ENCODE data around the gene ZMIZ1. TPM values are rescaled to one million over a fixed set of nuclear protein-coding genes. Genes with fewer than 3 reads are reported as not detected.

Gene ZMIZ1
- polyA plus RNA-seq, 3 donors: 3.3 to 64.6 (median 8.9) TPM

GRCh38 chr10:79166741-79167140, 98.0 kb downstream of the ZMIZ1 start:
- TF ChIP-seq, protein P1, sequence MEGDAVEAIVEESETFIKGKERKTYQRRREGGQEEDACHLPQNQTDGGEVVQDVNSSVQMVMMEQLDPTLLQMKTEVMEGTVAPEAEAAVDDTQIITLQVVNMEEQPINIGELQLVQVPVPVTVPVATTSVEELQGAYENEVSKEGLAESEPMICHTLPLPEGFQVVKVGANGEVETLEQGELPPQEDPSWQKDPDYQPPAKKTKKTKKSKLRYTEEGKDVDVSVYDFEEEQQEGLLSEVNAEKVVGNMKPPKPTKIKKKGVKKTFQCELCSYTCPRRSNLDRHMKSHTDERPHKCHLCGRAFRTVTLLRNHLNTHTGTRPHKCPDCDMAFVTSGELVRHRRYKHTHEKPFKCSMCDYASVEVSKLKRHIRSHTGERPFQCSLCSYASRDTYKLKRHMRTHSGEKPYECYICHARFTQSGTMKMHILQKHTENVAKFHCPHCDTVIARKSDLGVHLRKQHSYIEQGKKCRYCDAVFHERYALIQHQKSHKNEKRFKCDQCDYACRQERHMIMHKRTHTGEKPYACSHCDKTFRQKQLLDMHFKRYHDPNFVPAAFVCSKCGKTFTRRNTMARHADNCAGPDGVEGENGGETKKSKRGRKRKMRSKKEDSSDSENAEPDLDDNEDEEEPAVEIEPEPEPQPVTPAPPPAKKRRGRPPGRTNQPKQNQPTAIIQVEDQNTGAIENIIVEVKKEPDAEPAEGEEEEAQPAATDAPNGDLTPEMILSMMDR (IDR thresholded peaks at IDR 0.05): no peak
- whole genome bisulfite sequencing (ENCODE audit: insufficient coverage): 96% methylated on average over 10 of the region's 10 CpGs
- DNase-seq: no peak
- H3K27me3 ChIP-seq (ENCODE audit: control insufficient read depth in 2 of 2, insufficient read depth in 2 of 2, low read length in 2 of 2): no peaks in the 10 kb centered on the region
- H3K27ac ChIP-seq (ENCODE audit: low read depth in 1 of 2, low read length in 2 of 2): no peak overlapping the region
- peaks cover 78 to 100% of the 10 kb centered on the region in 2 donors for H3K36me3 ChIP-seq (replicated peaks in 1 of 2; ENCODE audit: control insufficient read depth in 1 of 2, insufficient read depth in 2 of 2, low read length in 2 of 2)
- no peak overlapping the region for H3K4me2 ChIP-seq (replicated peaks; ENCODE audit: extremely low read depth, low read length, poor library complexity, severe bottlenecking)
- H3K79me2 ChIP-seq (ENCODE audit: insufficient read depth, low read length): no peaks in the 10 kb centered on the region
- Mint-ChIP-seq H3K27ac (no peak overlapping the region), H3K4me3 (no peak overlapping the region), H3K9me3 (no peaks in the 10 kb centered on the region), H3K36me3 (peaks cover 64 to 88% of the 10 kb centered on the region in 2 donors), H3K4me1 (no peaks in the 10 kb centered on the region), H3K27me3 (ENCODE audit: low read depth in 3 of 3) (peaks cover 0 to 5% (median 0%) of the 10 kb centered on the region in 3 donors)
- H3K4me1 ChIP-seq (ENCODE audit: control insufficient read depth in 1 of 2, insufficient read depth in 2 of 2, low read length in 2 of 2): no peaks in the 10 kb centered on the region
- H2AFZ ChIP-seq (ENCODE audit: insufficient read depth, low read depth, low read length, poor library complexity, severe bottlenecking): no peak overlapping the region
- no peaks in the 10 kb centered on the region for H3K9me3 ChIP-seq (replicated peaks in 1 of 2; ENCODE audit: control insufficient read depth in 1 of 2, insufficient read depth in 1 of 2, low read length in 2 of 2)
- peaks cover 100% of the 10 kb centered on the region for H4K20me1 ChIP-seq (ENCODE audit: insufficient read depth, low read length)
- intact Hi-C loops (cut with micrococcal nuclease): no loop called here
- H3K4me3 ChIP-seq (replicated peaks in 1 of 3; ENCODE audit: low read depth in 2 of 3, low read length in 3 of 3): no peak overlapping the region
- H3K9ac ChIP-seq (ENCODE audit: insufficient read depth, low read length, poor library complexity, severe bottlenecking): no peak overlapping the region

GRCh38 chr10:79167537-79167936, 98.8 kb downstream of the ZMIZ1 start:
- Histone ChIP-seq H3K9me3 (replicated peaks in 1 of 2; ENCODE audit: control insufficient read depth in 1 of 2, insufficient read depth in 1 of 2, low read length in 2 of 2) (no peaks in the 10 kb centered on the region), H3K4me1 (ENCODE audit: control insufficient read depth in 1 of 2, insufficient read depth in 2 of 2, low read length in 2 of 2) (no peaks in the 10 kb centered on the region)
- intact Hi-C loops (cut with micrococcal nuclease): no loop called here

More at GRCh38 chr10:79167537-79167936, 98.8 kb downstream of the ZMIZ1 start:
- Histone ChIP-seq H3K27me3 (ENCODE audit: control insufficient read depth in 2 of 2, insufficient read depth in 2 of 2, low read length in 2 of 2) (no peaks in the 10 kb centered on the region), H3K9ac (ENCODE audit: insufficient read depth, low read length, poor library complexity, severe bottlenecking) (no peak overlapping the region), H3K4me2 (replicated peaks; ENCODE audit: extremely low read depth, low read length, poor library complexity, severe bottlenecking) (no peak overlapping the region), H3K4me3 (replicated peaks in 1 of 3; ENCODE audit: low read depth in 2 of 3, low read length in 3 of 3) (no peak overlapping the region), H2AFZ (ENCODE audit: insufficient read depth, low read depth, low read length, poor library complexity, severe bottlenecking) (no peak overlapping the region), H3K36me3 (replicated peaks in 1 of 2; ENCODE audit: control insufficient read depth in 1 of 2, insufficient read depth in 2 of 2, low read length in 2 of 2) (peaks cover 71 to 100% of the 10 kb centered on the region in 2 donors), H3K79me2 (ENCODE audit: insufficient read depth, low read length) (no peaks in the 10 kb centered on the region), H3K27ac (ENCODE audit: low read depth in 1 of 2, low read length in 2 of 2) (no peak overlapping the region), H4K20me1 (ENCODE audit: insufficient read depth, low read length) (peaks cover 100% of the 10 kb centered on the region)
- no peaks in the 10 kb centered on the region for H3K4me1 Mint-ChIP-seq
- H3K36me3 Mint-ChIP-seq: peaks cover 62 to 81% of the 10 kb centered on the region in 2 donors
- no peak for DNase-seq
- no peaks in the 10 kb centered on the region for H3K9me3 Mint-ChIP-seq
- 91% methylated on average over 6 of the region's 8 CpGs for WGBS (ENCODE audit: insufficient coverage)
- TF ChIP-seq, protein P1 (IDR thresholded peaks at IDR 0.05): no peak
- H3K27me3 Mint-ChIP-seq (ENCODE audit: low read depth in 3 of 3): peaks cover 0 to 5% (median 0%) of the 10 kb centered on the region in 3 donors
- H3K4me3 Mint-ChIP-seq: no peak overlapping the region
- H3K27ac Mint-ChIP-seq: no peak overlapping the region
